Activated B cell treated with CpG ODN at 0.5 μM for 24 hours (primary cell): ENCODE results near the gene HSD17B14. TPM values are rescaled to one million over a fixed set of nuclear protein-coding genes. Genes with fewer than 3 reads are reported as not detected.

ENCODE experiments used
- ATAC-seq: fragments of 200-7000 bp; cut with Tn5 transposase; one replicate; pipeline ENCODE4 v1.10.0; 2021; ENCODE audit warnings: low read depth, mild to moderate bottlenecking, moderate library complexity
- CTCF ChIA-PET: fragments of 350-600 bp; sonication (Branson Sonifier 250); formaldehyde crosslinking; loops from one replicate; lab custom pipeline; 2021; ENCODE audit warnings: antibody characterized with exemption; lab: Charles Lee
- POLR2A ChIA-PET: fragments of 350-600 bp; sonication (Branson Sonifier 250); formaldehyde crosslinking; loops from one replicate; lab custom pipeline; 2021; ENCODE audit warnings: antibody characterized with exemption; lab: Charles Lee
- DNase-seq: peaks from one replicate; pipeline ENCODE4 v3.0.0; 2022
- H3K27ac Mint-ChIP-seq: one replicate; pipeline ENCODE4 v1.8.0; 2020; ENCODE audit warnings: mixed read lengths
- H3K27me3 Mint-ChIP-seq: one replicate; pipeline ENCODE4 v1.8.0; 2021; ENCODE audit warnings: mixed read lengths
- H3K36me3 Mint-ChIP-seq: one replicate; pipeline ENCODE4 v1.8.0; 2021; ENCODE audit warnings: low read depth, mixed read lengths
- H3K4me1 Mint-ChIP-seq: one replicate; pipeline ENCODE4 v1.8.0; 2021; ENCODE audit warnings: mixed read lengths
- H3K4me3 Mint-ChIP-seq: one replicate; pipeline ENCODE4 v1.8.0; 2020; ENCODE audit warnings: mild to moderate bottlenecking, mixed read lengths
- H3K9me3 Mint-ChIP-seq: one replicate; pipeline ENCODE4 v1.8.0; 2020; ENCODE audit warnings: mixed read lengths
- CTCF ChIP-seq: fragments of 200-600 bp; IDR thresholded peaks from one replicate; pipeline ENCODE4 v1.8.0; 2022; ENCODE audit warnings: antibody characterized with exemption, mild to moderate bottlenecking
- intact Hi-C: fragments of 100-400 bp; cut with micrococcal nuclease; formaldehyde crosslinking; loops from one replicate; pipeline ENCODE4 v1.15.1; 2024
- total RNA-seq: library from RNA; stranded (reverse); gene quantifications from 2 replicates; pipeline ENCODE4 v1.2.3, GENCODE V29; 2022

Gene HSD17B14
- total RNA-seq, 1 donor from 2014 or later = 2.6 TPM

GRCh38 chr19:48806818-48807589 is 29.3 kb downstream of the HSD17B14 start:
- POLR2A ChIA-PET = interaction anchor here (0.8 to 1.1 kb wide), 2 partner anchors 12 to 30 kb away, joined by 3 to 6 read pairs; no protein-coding TSS in a partner anchor

GRCh38 chr19:48806518-48806817 is 29.8 kb downstream of the HSD17B14 start:
- Mint-ChIP-seq H3K27me3 (no peaks in the 10 kb centered on the region), H3K4me3 (no peak overlapping the region), H3K36me3 (peaks cover 6% of the 10 kb centered on the region), H3K4me1 (peaks cover 14% of the 10 kb centered on the region), H3K9me3 (no peaks in the 10 kb centered on the region), H3K27ac (no peak overlapping the region)
- TF ChIP-seq CTCF = no peak
- ATAC-seq (peak; percentile 55), DNase-seq (no peak)
- ChIA-PET POLR2A (interaction anchor here (0.5 to 1.1 kb wide), 2 partner anchors 11 to 442 kb away, joined by 5 to 6 read pairs; partner anchors contain the start of genes SYNGR4 and TMEM143), CTCF (interaction anchor here (1.0 to 1.3 kb wide), 3 partner anchors 12 to 36 kb away, joined by 3 to 5 read pairs (median 3); no protein-coding TSS in a partner anchor)
- intact Hi-C loops = no loop called here

More at GRCh38 chr19:48806818-48807589, 29.3 kb downstream of the HSD17B14 start:
- Mint-ChIP-seq H3K27ac (no peak overlapping the region), H3K36me3 (peaks cover 6% of the 10 kb centered on the region), H3K4me1 (peaks cover 14% of the 10 kb centered on the region), H3K4me3 (no peak overlapping the region), H3K9me3 (no peaks in the 10 kb centered on the region), H3K27me3 (no peaks in the 10 kb centered on the region)
- CTCF ChIA-PET = interaction anchor here (1.0 to 1.3 kb wide), 4 partner anchors 12 to 35 kb away, joined by 3 to 5 read pairs (median 4); no protein-coding TSS in a partner anchor
- no peak for DNase-seq
- TF ChIP-seq CTCF = no peak
- ATAC-seq = no peak
- intact Hi-C loops = no loop called here

GRCh38 chr19:48805452-48805851 is 30.8 kb downstream of the HSD17B14 start:
- ATAC-seq = no peak
- POLR2A ChIA-PET = interaction anchor here (0.6 to 1.0 kb wide), 2 partner anchors 10 to 157 kb away, joined by 4 to 7 read pairs; no protein-coding TSS in a partner anchor
- no peaks in the 10 kb centered on the region for H3K9me3 Mint-ChIP-seq
- no peak overlapping the region for H3K27ac Mint-ChIP-seq
- no peaks in the 10 kb centered on the region for H3K27me3 Mint-ChIP-seq
- TF ChIP-seq CTCF = no peak
- H3K36me3 Mint-ChIP-seq = peaks cover 6% of the 10 kb centered on the region
- peaks cover 12% of the 10 kb centered on the region for H3K4me1 Mint-ChIP-seq
- DNase-seq = no peak
- intact Hi-C loops = no loop called here
- no peak overlapping the region for H3K4me3 Mint-ChIP-seq
- CTCF ChIA-PET = no interaction called here

GRCh38 chr19:48804496-48804895 is 31.8 kb downstream of the HSD17B14 start:
- no peaks in the 10 kb centered on the region for H3K27me3 Mint-ChIP-seq
- H3K27ac Mint-ChIP-seq = no peak overlapping the region
- no peak overlapping the region for H3K4me3 Mint-ChIP-seq
- no peak for TF ChIP-seq CTCF
- ChIA-PET CTCF (no interaction called here), POLR2A (interaction anchor here (1.0 kb wide), 1 partner anchor 9 kb away, joined by 4 read pairs; no protein-coding TSS in a partner anchor)
- intact Hi-C loops = no loop called here
- H3K9me3 Mint-ChIP-seq = no peaks in the 10 kb centered on the region
- peaks cover 6% of the 10 kb centered on the region for H3K36me3 Mint-ChIP-seq
- no peak for DNase-seq
- no peak for ATAC-seq
- H3K4me1 Mint-ChIP-seq = peaks cover 3% of the 10 kb centered on the region

GRCh38 chr19:48802623-48803022 is 33.7 kb downstream of the HSD17B14 start:
- no peaks in the 10 kb centered on the region for H3K27me3 Mint-ChIP-seq
- no peak overlapping the region for H3K27ac Mint-ChIP-seq
- TF ChIP-seq CTCF = no peak
- no peak for ATAC-seq
- ChIA-PET POLR2A (interaction anchor here (1.1 kb wide), 1 partner anchor 8 kb away, joined by 3 read pairs; the partner anchor contains the start of gene BCAT2), CTCF (interaction anchor here (0.8 to 0.9 kb wide), 2 partner anchors 39 to 42 kb away, joined by 3 to 4 read pairs; no protein-coding TSS in a partner anchor)
- peaks cover under 1% of the 10 kb centered on the region for H3K36me3 Mint-ChIP-seq
- H3K9me3 Mint-ChIP-seq = no peaks in the 10 kb centered on the region
- no peak for DNase-seq
- intact Hi-C loops = no loop called here
- no peak overlapping the region for H3K4me3 Mint-ChIP-seq
- H3K4me1 Mint-ChIP-seq = no peaks in the 10 kb centered on the region
